A673 (cell line): Measurements from ENCODE around the gene PIGX.
A peak's percentile ranks its signal among the peaks of the same experiment; 100 is the strongest.

Experiments
- CTCF ChIP-seq: fragments of 300-800, 200-600 bp; sonication (generic); conservative IDR thresholded peaks from 2 replicates; pipeline ENCODE4 v1.5.1; 2017; ENCODE audit warnings: low read depth, mild to moderate bottlenecking, antibody characterized with exemption, low read length, moderate library complexity, mixed read lengths
- EZH2 ChIP-seq: fragments of 200-600 bp; sonication (generic); IDR thresholded peaks from 2 replicates; pipeline ENCODE4 v1.6.1; 2017; ENCODE audit warnings: borderline replicate concordance, low read depth, mild to moderate bottlenecking, mixed read lengths, antibody characterized with exemption, low read length; ENCODE audit not compliant: poor library complexity, severe bottlenecking

- TF ChIP-seq CTCF (peak; percentile 90), EZH2 (no peak)
Observed at GRCh38 chr3:196684548-196685407, 27.4 kb upstream of the PIGX start.
